Upper lobe of left lung (tissue), 6 donors: ENCODE results near the gene LGALS12. TPM values are rescaled to one million over a fixed set of nuclear protein-coding genes. Genes with fewer than 3 reads are reported as not detected.

Experiments used
- ATAC-seq, 2 donors: fragments of 200-7000 bp; cut with Tn5 transposase; one replicate each; pipeline ENCODE4 v1.9.1; 2022; ENCODE audit warnings: mild to moderate bottlenecking in 2 of 2, moderate library complexity in 2 of 2; ENCODE audit not compliant: low FRiP score in 2 of 2
- DNase-seq, 2 donors: peaks; one replicate each; pipeline ENCODE4 v3.0.0-alpha.2; 2019 to 2020
- H3K27ac ChIP-seq, 4 donors: fragments of 200-600 bp; sonication (generic); one replicate each; pipeline ENCODE4 v1.5.1; 2016 to 2019
- H3K27me3 ChIP-seq, 4 donors: fragments of 200-600 bp; sonication (generic); one replicate each; pipeline ENCODE4 v1.5.1; 2017 to 2019
- H3K36me3 ChIP-seq, 4 donors: fragments of 200-600 bp; sonication (generic); one replicate each; pipeline ENCODE4 v1.5.1; 2016 to 2019
- H3K4me1 ChIP-seq, 4 donors: fragments of 200-600 bp; sonication (generic); one replicate each; pipeline ENCODE4 v1.5.1; 2018 to 2019
- H3K4me3 ChIP-seq, 4 donors: fragments of 200-600 bp; sonication (generic); one replicate each; pipeline ENCODE4 v1.5.1; 2017 to 2019; ENCODE audit warnings: mild to moderate bottlenecking in 2 of 4, moderate library complexity in 1 of 4
- H3K9me3 ChIP-seq, 4 donors: fragments of 200-600 bp; sonication (generic); one replicate each; pipeline ENCODE4 v1.5.1; 2018 to 2019
- EP300 ChIP-seq, 4 donors: sonication (generic); formaldehyde crosslinking; IDR thresholded peaks; one replicate each; pipeline ENCODE4 v1.5.1; 2017; ENCODE audit warnings: antibody characterized with exemption in 4 of 4, control low read depth in 2 of 4
- POLR2A ChIP-seq, 4 donors: fragments of 450-650 bp; IDR thresholded peaks; one replicate each; pipeline ENCODE4 v1.5.1; 2016 to 2017; ENCODE audit warnings: antibody characterized with exemption in 4 of 4, mild to moderate bottlenecking in 2 of 4
- POLR2AphosphoS5 ChIP-seq, 2 donors: sonication (generic); formaldehyde crosslinking; IDR thresholded peaks; one replicate each; pipeline ENCODE4 v1.5.1; 2017; ENCODE audit warnings: antibody characterized with exemption in 2 of 2
- WGBS, 2 donors: methylation state at CpG; one replicate each; pipeline ENCODE4 v1.1.5; 2017 to 2018; 5-methylcytosine and 5-hydroxymethylcytosine counted together
- total RNA-seq, 6 donors: library from RNA; depleted of rRNA in 4 of 6; stranded (reverse); fragments of >200 nt in 4 of 6; gene quantifications; one replicate each; pipeline versions ENCODE4 v1.1.0 to v1.2.1, GENCODE V29; 2016 to 2021
- TF ChIP-seq, protein P1 (sequence below), 6 experiments: fragments of 450-650 bp in 4 of 6; fragments of 200-600 bp in 2 of 6; sonication (generic) in 2 of 6; IDR thresholded peaks; one replicate each; pipeline ENCODE4 v1.5.1; 2016 to 2019; ENCODE audit warnings: antibody characterized with exemption in 6 of 6
- donor health status: DM: no; HTN: no; CAD: no; lungs with moderate emphysema.
- donor health status: DM: no; HTN: yes; CAD: no; lungs with severe emphysema.

Gene LGALS12
- total RNA-seq, 6 donors from 2014 or later: 0.61 to 1.8 (median 0.76) TPM; not detected in 2

DNA sequence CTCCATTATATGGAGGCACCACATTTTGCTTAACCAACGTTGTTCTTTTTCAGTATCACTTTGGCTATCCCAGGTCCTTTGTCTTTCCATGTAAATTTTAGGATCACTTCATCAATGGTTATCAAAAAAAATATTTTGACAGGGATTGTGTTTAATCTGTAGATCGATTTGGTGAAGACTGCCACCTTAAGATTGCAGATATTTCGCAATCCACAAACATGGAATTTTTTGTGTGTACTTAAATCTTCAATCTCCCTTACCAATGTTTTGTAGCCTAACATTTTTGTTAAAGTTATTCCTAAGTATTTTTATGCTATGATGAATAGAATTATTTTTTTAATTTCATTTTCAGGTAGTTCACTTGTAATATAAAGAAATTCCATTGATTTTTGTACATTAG lies 33.5 kb upstream of the LGALS12 start:
- no peaks in the 10 kb centered on the region for H3K4me1 ChIP-seq
- peaks cover 0 to 10% (median 8%) of the 10 kb centered on the region in 4 donors for H3K9me3 ChIP-seq
- no peak overlapping the region for H3K27ac ChIP-seq
- H3K36me3 ChIP-seq: no peaks in the 10 kb centered on the region
- H3K4me3 ChIP-seq: no peak overlapping the region
- ATAC-seq: no peak
- no peak for DNase-seq
- H3K27me3 ChIP-seq: no peaks in the 10 kb centered on the region
- WGBS, 2 donors: 75 to 80% methylated on average over 3 of the region's 3 CpGs
- TF ChIP-seq POLR2AphosphoS5 (IDR thresholded peaks at IDR 0.05): no peak
- no peak for TF ChIP-seq POLR2A (IDR thresholded peaks at IDR 0.05)
- no peak for TF ChIP-seq EP300 (IDR thresholded peaks at IDR 0.05)
- TF ChIP-seq, protein P1, sequence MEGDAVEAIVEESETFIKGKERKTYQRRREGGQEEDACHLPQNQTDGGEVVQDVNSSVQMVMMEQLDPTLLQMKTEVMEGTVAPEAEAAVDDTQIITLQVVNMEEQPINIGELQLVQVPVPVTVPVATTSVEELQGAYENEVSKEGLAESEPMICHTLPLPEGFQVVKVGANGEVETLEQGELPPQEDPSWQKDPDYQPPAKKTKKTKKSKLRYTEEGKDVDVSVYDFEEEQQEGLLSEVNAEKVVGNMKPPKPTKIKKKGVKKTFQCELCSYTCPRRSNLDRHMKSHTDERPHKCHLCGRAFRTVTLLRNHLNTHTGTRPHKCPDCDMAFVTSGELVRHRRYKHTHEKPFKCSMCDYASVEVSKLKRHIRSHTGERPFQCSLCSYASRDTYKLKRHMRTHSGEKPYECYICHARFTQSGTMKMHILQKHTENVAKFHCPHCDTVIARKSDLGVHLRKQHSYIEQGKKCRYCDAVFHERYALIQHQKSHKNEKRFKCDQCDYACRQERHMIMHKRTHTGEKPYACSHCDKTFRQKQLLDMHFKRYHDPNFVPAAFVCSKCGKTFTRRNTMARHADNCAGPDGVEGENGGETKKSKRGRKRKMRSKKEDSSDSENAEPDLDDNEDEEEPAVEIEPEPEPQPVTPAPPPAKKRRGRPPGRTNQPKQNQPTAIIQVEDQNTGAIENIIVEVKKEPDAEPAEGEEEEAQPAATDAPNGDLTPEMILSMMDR (IDR thresholded peaks at IDR 0.05): no peak

DNA sequence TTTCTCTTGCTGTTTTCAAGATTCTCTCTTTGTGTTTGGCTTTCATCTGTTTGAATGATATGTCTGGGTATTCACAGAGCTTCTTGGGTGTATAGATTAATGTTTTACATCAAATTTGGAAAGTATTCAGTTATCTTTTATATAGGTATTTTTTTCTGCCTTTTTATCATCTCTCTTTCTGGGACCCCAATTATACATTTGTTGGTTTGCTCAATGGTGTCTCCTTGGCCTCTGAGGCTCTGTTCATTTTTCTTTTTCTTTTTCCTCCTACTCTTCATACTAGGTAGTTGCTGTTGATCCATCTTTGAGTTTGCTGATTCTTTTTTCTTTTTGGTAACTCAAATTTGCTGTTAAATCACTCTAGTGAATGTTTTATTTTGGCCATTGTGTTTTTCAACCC lies 29.3 kb upstream of the LGALS12 start:
- TF ChIP-seq, protein P1 (IDR thresholded peaks at IDR 0.05): no peak
- TF ChIP-seq POLR2A (IDR thresholded peaks at IDR 0.05): no peak
- no peak for TF ChIP-seq POLR2AphosphoS5 (IDR thresholded peaks at IDR 0.05)
- no peak for TF ChIP-seq EP300 (IDR thresholded peaks at IDR 0.05)
- Histone ChIP-seq H3K4me3 (no peak overlapping the region), H3K27me3 (no peaks in the 10 kb centered on the region), H3K36me3 (no peaks in the 10 kb centered on the region), H3K9me3 (peaks cover 0 to 10% (median 9%) of the 10 kb centered on the region in 4 donors), H3K27ac (no peak overlapping the region), H3K4me1 (peaks cover 0 to 5% (median 0%) of the 10 kb centered on the region in 4 donors)
- DNase-seq (no peak), ATAC-seq (no peak)

DNA sequence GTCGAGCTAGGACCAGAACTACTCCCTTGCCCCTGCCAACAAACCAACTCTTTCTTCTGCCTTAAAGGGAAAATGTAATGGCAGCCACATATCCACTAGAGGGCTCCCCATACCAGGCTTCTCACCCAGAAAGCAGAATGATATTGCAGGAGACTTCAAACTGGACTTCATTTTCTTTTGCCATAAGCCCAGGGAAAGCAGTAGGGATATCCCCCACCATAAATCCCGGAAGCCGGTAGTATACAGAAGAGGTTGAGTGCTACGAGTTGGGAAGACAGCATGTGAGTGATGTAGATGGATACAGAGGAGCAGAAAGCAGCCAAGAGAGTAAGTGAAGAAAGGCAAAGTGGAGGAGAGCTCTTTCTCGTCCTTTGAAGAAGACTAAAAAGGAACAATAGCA lies 27.0 kb upstream of the LGALS12 start:
- 15 to 16% methylated on average over 5 of the region's 5 CpGs for WGBS, 2 donors
- Histone ChIP-seq H3K4me1 (peaks cover 0 to 5% (median 0%) of the 10 kb centered on the region in 4 donors), H3K27me3 (no peaks in the 10 kb centered on the region), H3K27ac (no peak overlapping the region), H3K4me3 (no peak overlapping the region), H3K9me3 (peaks cover 0 to 10% (median 9%) of the 10 kb centered on the region in 4 donors), H3K36me3 (no peaks in the 10 kb centered on the region)
- TF ChIP-seq POLR2AphosphoS5 (IDR thresholded peaks at IDR 0.05): no peak
- TF ChIP-seq POLR2A (IDR thresholded peaks at IDR 0.05): no peak
- TF ChIP-seq, protein P1 (IDR thresholded peaks at IDR 0.05): peak; percentile 77 to 91 (median 86)
- peak; percentile 79 to 91 for ATAC-seq
- DNase-seq: peak in 1 of 2 donors; percentile 51

DNA sequence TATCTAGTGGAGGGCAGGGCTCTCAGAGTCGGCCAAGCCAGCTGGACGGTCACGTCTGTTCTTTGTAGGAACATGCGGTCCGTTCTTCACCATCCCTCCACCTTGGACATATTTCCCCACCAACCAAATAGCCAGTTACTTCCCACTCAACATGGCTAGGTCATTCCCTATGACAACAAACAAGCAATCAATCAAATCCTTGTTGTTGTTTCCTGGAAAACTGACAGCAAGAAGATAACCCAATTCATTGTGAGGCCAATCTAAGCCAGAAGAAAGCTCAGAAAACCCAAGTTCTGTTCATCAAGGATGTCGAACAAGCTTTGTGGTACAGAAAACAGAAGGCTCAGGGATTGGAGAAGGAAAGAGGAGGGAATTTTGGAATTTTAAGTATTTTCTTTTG lies 25.8 kb upstream of the LGALS12 start:
- no peaks in the 10 kb centered on the region for H3K27me3 ChIP-seq
- no peak for DNase-seq
- peaks cover under 1 to 10% (median 9%) of the 10 kb centered on the region in 4 donors for H3K9me3 ChIP-seq
- no peaks in the 10 kb centered on the region for H3K36me3 ChIP-seq
- no peak overlapping the region for H3K27ac ChIP-seq
- WGBS, 2 donors: 84 to 92% methylated on average over 6 of the region's 6 CpGs
- no peak for TF ChIP-seq POLR2AphosphoS5 (IDR thresholded peaks at IDR 0.05)
- TF ChIP-seq, protein P1 (IDR thresholded peaks at IDR 0.05): no peak
- peaks cover 0 to 5% (median 0%) of the 10 kb centered on the region in 4 donors for H3K4me1 ChIP-seq
- no peak overlapping the region for H3K4me3 ChIP-seq
- no peak for ATAC-seq

DNA sequence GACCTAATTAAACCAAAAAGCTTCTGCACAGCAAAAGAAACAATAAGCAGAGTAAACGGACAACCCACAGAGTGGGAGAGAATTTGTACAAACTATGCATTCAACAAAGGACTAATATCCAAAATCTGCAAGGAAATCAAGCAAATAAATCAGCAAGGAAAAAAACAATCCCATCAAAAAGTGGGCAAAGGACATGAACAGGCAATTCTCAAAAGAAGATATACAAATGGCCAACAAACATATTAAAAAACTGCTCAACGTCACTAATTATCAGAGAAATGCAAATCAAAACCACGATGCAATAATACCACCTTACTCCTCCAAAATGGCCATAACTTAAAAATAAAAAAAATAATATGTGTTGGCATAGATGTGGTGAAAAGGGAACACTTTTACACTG lies 20.1 kb upstream of the LGALS12 start:
- peaks cover 0 to 14% (median 7%) of the 10 kb centered on the region in 4 donors for H3K4me1 ChIP-seq
- peaks cover 0 to 9% (median 8%) of the 10 kb centered on the region in 4 donors for H3K9me3 ChIP-seq
- no peaks in the 10 kb centered on the region for H3K36me3 ChIP-seq
- no peak overlapping the region for H3K4me3 ChIP-seq
- DNase-seq (no peak), ATAC-seq (no peak)
- no peaks in the 10 kb centered on the region for H3K27me3 ChIP-seq
- H3K27ac ChIP-seq: no peak overlapping the region
- WGBS, 2 donors: 83 to 93% methylated on average over 3 of the region's 3 CpGs
- no peak for TF ChIP-seq POLR2AphosphoS5 (IDR thresholded peaks at IDR 0.05)
- no peak for TF ChIP-seq EP300 (IDR thresholded peaks at IDR 0.05)
- TF ChIP-seq POLR2A (IDR thresholded peaks at IDR 0.05): no peak
